WTC11 (cell line): ENCODE measurements around the gene ARHGAP25.

Experiments
- ATF1 ChIP-seq: sonication (generic); formaldehyde crosslinking; IDR thresholded peaks from 2 replicates; pipeline ENCODE4 v1.8.1; 2023; ENCODE audit warnings: mild to moderate bottlenecking, moderate library complexity, missing genetic modification reagents
- CREB1 ChIP-seq: sonication (generic); formaldehyde crosslinking; IDR thresholded peaks from 2 replicates; pipeline ENCODE4 v1.8.0; 2023; ENCODE audit warnings: mild to moderate bottlenecking, missing genetic modification reagents
- ESRRA ChIP-seq: sonication (generic); formaldehyde crosslinking; IDR thresholded peaks from 2 replicates; pipeline ENCODE4 v1.8.1; 2022; ENCODE audit warnings: mild to moderate bottlenecking, missing genetic modification reagents, borderline replicate concordance
- FOXJ3 ChIP-seq: sonication (generic); formaldehyde crosslinking; IDR thresholded peaks from 2 replicates; pipeline ENCODE4 v1.9.0; 2021; ENCODE audit warnings: missing genetic modification reagents, mild to moderate bottlenecking, borderline replicate concordance
- JAZF1 ChIP-seq: fragments of 250-450 bp; sonication (Bioruptor Pico); IDR thresholded peaks from 2 replicates; pipeline ENCODE4 v1.9.0; 2021; ENCODE audit warnings: moderate library complexity, mild to moderate bottlenecking, inconsistent platforms
- SP1 ChIP-seq: sonication (generic); formaldehyde crosslinking; conservative IDR thresholded peaks from 2 replicates; pipeline ENCODE4 v1.8.1; 2022; ENCODE audit warnings: missing genetic modification reagents
- TF ChIP-seq, protein P1 (sequence below): fragments of 200-600 bp; IDR thresholded peaks from 2 replicates; pipeline ENCODE4 v1.8.0; 2022; ENCODE audit warnings: antibody characterized with exemption
- TF ChIP-seq, protein P2 (sequence below): sonication (generic); formaldehyde crosslinking; IDR thresholded peaks from 2 replicates; pipeline ENCODE4 v1.8.1; 2023; ENCODE audit warnings: mild to moderate bottlenecking, missing genetic modification reagents, moderate library complexity

DNA sequence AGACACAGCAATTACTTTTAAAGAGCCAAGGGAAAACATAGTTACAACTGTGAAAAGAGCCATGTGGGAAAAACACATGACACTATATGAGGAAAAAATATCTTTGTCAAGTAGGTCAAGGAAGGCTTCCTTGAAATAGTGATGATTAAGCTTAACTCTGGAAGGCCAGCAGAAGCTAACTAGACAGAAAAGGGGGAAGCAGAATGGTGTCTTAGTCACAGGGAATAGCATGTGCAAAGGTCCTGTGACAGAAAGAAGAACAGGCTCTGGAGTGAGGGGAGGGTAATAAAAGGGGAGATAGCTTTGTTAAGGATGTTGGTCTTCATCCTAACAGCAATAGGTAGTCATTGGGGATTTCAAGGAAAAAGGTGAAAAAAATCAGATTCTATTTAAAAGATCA is 64.0 kb downstream of the ARHGAP25 start:
- TF ChIP-seq JAZF1 (CRISPR knock-in tag), result no peak
- TF ChIP-seq, protein P1, sequence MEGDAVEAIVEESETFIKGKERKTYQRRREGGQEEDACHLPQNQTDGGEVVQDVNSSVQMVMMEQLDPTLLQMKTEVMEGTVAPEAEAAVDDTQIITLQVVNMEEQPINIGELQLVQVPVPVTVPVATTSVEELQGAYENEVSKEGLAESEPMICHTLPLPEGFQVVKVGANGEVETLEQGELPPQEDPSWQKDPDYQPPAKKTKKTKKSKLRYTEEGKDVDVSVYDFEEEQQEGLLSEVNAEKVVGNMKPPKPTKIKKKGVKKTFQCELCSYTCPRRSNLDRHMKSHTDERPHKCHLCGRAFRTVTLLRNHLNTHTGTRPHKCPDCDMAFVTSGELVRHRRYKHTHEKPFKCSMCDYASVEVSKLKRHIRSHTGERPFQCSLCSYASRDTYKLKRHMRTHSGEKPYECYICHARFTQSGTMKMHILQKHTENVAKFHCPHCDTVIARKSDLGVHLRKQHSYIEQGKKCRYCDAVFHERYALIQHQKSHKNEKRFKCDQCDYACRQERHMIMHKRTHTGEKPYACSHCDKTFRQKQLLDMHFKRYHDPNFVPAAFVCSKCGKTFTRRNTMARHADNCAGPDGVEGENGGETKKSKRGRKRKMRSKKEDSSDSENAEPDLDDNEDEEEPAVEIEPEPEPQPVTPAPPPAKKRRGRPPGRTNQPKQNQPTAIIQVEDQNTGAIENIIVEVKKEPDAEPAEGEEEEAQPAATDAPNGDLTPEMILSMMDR, result no peak
- no peak for TF ChIP-seq CREB1 (CRISPR knock-in tag)
- TF ChIP-seq ESRRA (CRISPR knock-in tag), result no peak
- TF ChIP-seq, protein P2, sequence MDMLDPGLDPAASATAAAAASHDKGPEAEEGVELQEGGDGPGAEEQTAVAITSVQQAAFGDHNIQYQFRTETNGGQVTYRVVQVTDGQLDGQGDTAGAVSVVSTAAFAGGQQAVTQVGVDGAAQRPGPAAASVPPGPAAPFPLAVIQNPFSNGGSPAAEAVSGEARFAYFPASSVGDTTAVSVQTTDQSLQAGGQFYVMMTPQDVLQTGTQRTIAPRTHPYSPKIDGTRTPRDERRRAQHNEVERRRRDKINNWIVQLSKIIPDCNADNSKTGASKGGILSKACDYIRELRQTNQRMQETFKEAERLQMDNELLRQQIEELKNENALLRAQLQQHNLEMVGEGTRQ (CRISPR knock-in tag), result no peak
- no peak for TF ChIP-seq ATF1
- no peak for TF ChIP-seq FOXJ3 (CRISPR knock-in tag)
- no peak for TF ChIP-seq SP1
